K562 (cell line): ENCODE results near the gene CPT1C.

ENCODE experiments used
- BRD4 ChIP-seq: fragments of 200-600 bp; sonication (generic); IDR thresholded peaks from 2 replicates; pipeline ENCODE4 v1.6.1; 2017; ENCODE audit warnings: inconsistent platforms
- GATA2 ChIP-seq: sonication (generic); formaldehyde crosslinking; IDR thresholded peaks from 2 replicates; pipeline ENCODE4 v1.4.0; 2020; ENCODE audit warnings: mild to moderate bottlenecking, missing genetic modification reagents
- HNRNPH1 ChIP-seq: fragments of 200-400 bp; formaldehyde crosslinking; optimal IDR thresholded peaks from 2 replicates; pipeline ENCODE3; 2017; ENCODE audit warnings: low read depth, mild to moderate bottlenecking, low read length, moderate library complexity
- MXD1 ChIP-seq: fragments of 250-450 bp; sonication (Bioruptor Pico); IDR thresholded peaks from 2 replicates; pipeline ENCODE4 v1.8.0; 2021; ENCODE audit warnings: borderline replicate concordance, mild to moderate bottlenecking, moderate library complexity; ENCODE audit not compliant: poor library complexity, severe bottlenecking
- NONO ChIP-seq, 2 experiments: fragments of 200-400 bp in 1 of 2; fragments of 450-650 bp in 1 of 2; formaldehyde crosslinking in 1 of 2; IDR thresholded peaks; 2 replicates each; pipeline ENCODE4 v1.6.1; 2017; ENCODE audit warnings: low read depth in 2 of 2, mild to moderate bottlenecking in 2 of 2, moderate library complexity in 2 of 2, low read length in 1 of 2
- POLR2A ChIP-seq: fragments of 450-650 bp; conservative IDR thresholded peaks from 2 replicates; pipeline ENCODE4 v1.6.1; 2016
- RFX7 ChIP-seq: fragments of 250-450 bp; sonication (Bioruptor Pico); IDR thresholded peaks from 2 replicates; pipeline ENCODE4 v1.5.1; 2021; ENCODE audit warnings: mild to moderate bottlenecking
- TAF1 ChIP-seq: IDR thresholded peaks from 2 replicates; pipeline ENCODE4 v1.6.1; 2011; ENCODE audit warnings: mild to moderate bottlenecking, low read length, moderate library complexity; ENCODE audit not compliant: insufficient read depth, control insufficient read depth, severe bottlenecking; ENCODE audit errors: extremely low read depth
- TF ChIP-seq, protein P1 (sequence below): IDR thresholded peaks from 3 replicates; pipeline ENCODE4 v1.6.1; 2011; ENCODE audit warnings: borderline replicate concordance, mild to moderate bottlenecking, moderate library complexity; ENCODE audit not compliant: insufficient read length; ENCODE audit errors: extremely low read depth

GRCh38 chr19:49704888-49705642, 14.1 kb downstream of the CPT1C start:
- TF ChIP-seq HNRNPH1 (no peak), BRD4 (no peak), RFX7 (no peak), TAF1 (no peak), POLR2A (no peak), NONO (IDR thresholded peaks at IDR 0.05; ENCODE audit: low read depth in 2 of 2, low read length in 1 of 2) (no peak), MXD1 (CRISPR knock-in tag) (no peak), GATA2 (CRISPR knock-in tag) (no peak)
- TF ChIP-seq, protein P1, sequence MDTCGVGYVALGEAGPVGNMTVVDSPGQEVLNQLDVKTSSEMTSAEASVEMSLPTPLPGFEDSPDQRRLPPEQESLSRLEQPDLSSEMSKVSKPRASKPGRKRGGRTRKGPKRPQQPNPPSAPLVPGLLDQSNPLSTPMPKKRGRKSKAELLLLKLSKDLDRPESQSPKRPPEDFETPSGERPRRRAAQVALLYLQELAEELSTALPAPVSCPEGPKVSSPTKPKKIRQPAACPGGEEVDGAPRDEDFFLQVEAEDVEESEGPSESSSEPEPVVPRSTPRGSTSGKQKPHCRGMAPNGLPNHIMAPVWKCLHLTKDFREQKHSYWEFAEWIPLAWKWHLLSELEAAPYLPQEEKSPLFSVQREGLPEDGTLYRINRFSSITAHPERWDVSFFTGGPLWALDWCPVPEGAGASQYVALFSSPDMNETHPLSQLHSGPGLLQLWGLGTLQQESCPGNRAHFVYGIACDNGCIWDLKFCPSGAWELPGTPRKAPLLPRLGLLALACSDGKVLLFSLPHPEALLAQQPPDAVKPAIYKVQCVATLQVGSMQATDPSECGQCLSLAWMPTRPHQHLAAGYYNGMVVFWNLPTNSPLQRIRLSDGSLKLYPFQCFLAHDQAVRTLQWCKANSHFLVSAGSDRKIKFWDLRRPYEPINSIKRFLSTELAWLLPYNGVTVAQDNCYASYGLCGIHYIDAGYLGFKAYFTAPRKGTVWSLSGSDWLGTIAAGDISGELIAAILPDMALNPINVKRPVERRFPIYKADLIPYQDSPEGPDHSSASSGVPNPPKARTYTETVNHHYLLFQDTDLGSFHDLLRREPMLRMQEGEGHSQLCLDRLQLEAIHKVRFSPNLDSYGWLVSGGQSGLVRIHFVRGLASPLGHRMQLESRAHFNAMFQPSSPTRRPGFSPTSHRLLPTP = no peak
